Activated CD4-positive, alpha-beta T cell treated with anti-CD3 and anti-CD28 coated beads, Interleukin-2, amount 50 U/mL, for 24 hours (primary cell): ENCODE results near the gene SORCS2.
"Not testable (repeated sequence)": the region's sequence is repeated elsewhere in the genome, so short reads cannot be mapped to it uniquely, and the experiment has no call there.

Experiments
- DNase-seq, 2 donors: peaks; one replicate each; pipeline ENCODE4 v3.0.0-alpha.2; 2020; ENCODE audit warnings: low read depth in 1 of 2, low spot score in 1 of 2

SORCS2 gene

GRCh38 chr4:7433376-7434140, 241.2 kb downstream of the SORCS2 start:
- DNase-seq = no peak

GRCh38 chr4:7434141-7434765, 241.9 kb downstream of the SORCS2 start:
- no peak for DNase-seq

- DNase-seq = no peak
Observed at GRCh38 chr4:7434766-7435150, 242.4 kb downstream of the SORCS2 start, which contains the start of gene PSAPL1. Gene PSAPL1, minus strand, starts transcription at chr4:7434930. Its CDS starts 51 bp downstream, at chr4:7434879.

GRCh38 chr4:7435471-7436061, 243.2 kb downstream of the SORCS2 start:
- no peak for DNase-seq

GRCh38 chr4:7436256-7436655, 243.9 kb downstream of the SORCS2 start:
- no peak for DNase-seq

GRCh38 chr4:7439699-7440098, 247.4 kb downstream of the SORCS2 start:
- DNase-seq = no peak

- DNase-seq = no peak
Observed at GRCh38 chr4:7441201-7441600, 248.9 kb downstream of the SORCS2 start.

GRCh38 chr4:7442574-7443162, 250.3 kb downstream of the SORCS2 start:
- no peak for DNase-seq

- no peak for DNase-seq
Observed at GRCh38 chr4:7444314-7444713, 252.0 kb downstream of the SORCS2 start.

GRCh38 chr4:7444731-7445130, 252.4 kb downstream of the SORCS2 start:
- no peak for DNase-seq

GRCh38 chr4:7447236-7447635, 254.9 kb downstream of the SORCS2 start:
- DNase-seq = no peak

- DNase-seq = no peak
Observed at GRCh38 chr4:7448036-7448435, 255.7 kb downstream of the SORCS2 start.

GRCh38 chr4:7450775-7451433, 258.6 kb downstream of the SORCS2 start:
- DNase-seq = no peak

- DNase-seq = no peak
Observed at GRCh38 chr4:7451434-7451789, 259.1 kb downstream of the SORCS2 start.

- DNase-seq = no peak
Observed at GRCh38 chr4:7451800-7452199, 259.5 kb downstream of the SORCS2 start.

GRCh38 chr4:7452802-7453201, 260.5 kb downstream of the SORCS2 start:
- DNase-seq = not testable (repeated sequence)

- no peak for DNase-seq
Observed at GRCh38 chr4:7457201-7458065, 265.1 kb downstream of the SORCS2 start.

- DNase-seq = no peak
Observed at GRCh38 chr4:7458066-7458425, 265.7 kb downstream of the SORCS2 start.

- DNase-seq = no peak
Observed at GRCh38 chr4:7458477-7458876, 266.1 kb downstream of the SORCS2 start.

- no peak for DNase-seq
Observed at GRCh38 chr4:7459471-7459870, 267.1 kb downstream of the SORCS2 start.

- DNase-seq = no peak
Observed at GRCh38 chr4:7460566-7460965, 268.2 kb downstream of the SORCS2 start.
